Urinary bladder (tissue), 4 donors: ENCODE data around the gene CDH11. TPM values are rescaled to one million over a fixed set of nuclear protein-coding genes. Genes with fewer than 3 reads are reported as not detected.

Experiments used
- DNase-seq: peaks from one replicate; pipeline ENCODE4 v3.0.0-alpha.2; 2015; ENCODE audit errors: extremely low spot score
- H3K27ac ChIP-seq: one replicate; pipeline ENCODE4 v1.5.1; 2013; ENCODE audit warnings: low read depth, mild to moderate bottlenecking, moderate library complexity
- H3K36me3 ChIP-seq: one replicate; pipeline ENCODE4 v1.6.1; 2013; ENCODE audit warnings: mild to moderate bottlenecking, moderate library complexity; ENCODE audit not compliant: insufficient read depth
- H3K4me1 ChIP-seq: one replicate; pipeline ENCODE4 v1.6.1; 2013; ENCODE audit warnings: mild to moderate bottlenecking, moderate library complexity; ENCODE audit not compliant: insufficient read depth
- H3K4me3 ChIP-seq: one replicate; pipeline ENCODE4 v1.5.1; 2013; ENCODE audit warnings: low read depth, low read length
- WGBS: extraction: QIAGEN DNeasy Blood & Tissue Kit; methylation state at CpG from one replicate; pipeline ENCODE4 v1.1.7; 2013; 5-methylcytosine and 5-hydroxymethylcytosine counted together
- polyA plus RNA-seq: library from polyadenylated mRNA; stranded (reverse); fragments of 200-250 nt; gene quantifications from one replicate; pipeline ENCODE4 v1.2.3, GENCODE V29; 2013
- total RNA-seq: library from RNA; depleted of rRNA; stranded (reverse); fragments of >200 nt; gene quantifications from one replicate; pipeline ENCODE4 v1.2.3, GENCODE V29; 2014
- donor health status: healthy with polysubstance abuse.
- donor health status: healthy.

Gene CDH11
- total and polyA plus RNA-seq, 2 donors: 71.9 to 428 TPM

DNA sequence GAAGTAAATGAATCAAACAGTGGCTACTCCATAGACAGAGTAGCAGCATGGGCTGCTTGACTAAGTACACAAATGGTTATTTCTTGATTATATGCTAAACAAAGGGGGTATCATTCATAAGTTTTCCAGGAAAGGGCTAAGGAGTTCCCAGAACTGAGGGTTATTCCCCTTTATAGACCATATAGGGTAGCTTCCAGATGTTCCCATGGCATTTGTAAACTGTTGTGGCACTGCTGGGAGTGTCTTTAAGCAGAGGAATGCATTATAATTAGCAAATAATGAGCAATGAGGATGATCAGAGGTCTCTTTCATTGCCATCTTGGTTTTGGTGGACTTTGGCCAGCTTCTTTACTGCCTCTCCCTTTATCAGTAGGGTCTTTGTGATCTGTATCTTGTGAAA, 105.1 kb downstream of the CDH11 start:
- no peaks in the 10 kb centered on the region for H3K36me3 ChIP-seq
- no peak overlapping the region for H3K27ac ChIP-seq
- H3K4me1 ChIP-seq: no peaks in the 10 kb centered on the region
- no peak for DNase-seq
- H3K4me3 ChIP-seq: no peak overlapping the region

GRCh38 chr16:65015599-65015998, 106.3 kb downstream of the CDH11 start:
- H3K4me1 ChIP-seq: no peaks in the 10 kb centered on the region
- H3K36me3 ChIP-seq: no peaks in the 10 kb centered on the region
- no peak overlapping the region for H3K27ac ChIP-seq
- no peak for DNase-seq
- H3K4me3 ChIP-seq: no peak overlapping the region

DNA sequence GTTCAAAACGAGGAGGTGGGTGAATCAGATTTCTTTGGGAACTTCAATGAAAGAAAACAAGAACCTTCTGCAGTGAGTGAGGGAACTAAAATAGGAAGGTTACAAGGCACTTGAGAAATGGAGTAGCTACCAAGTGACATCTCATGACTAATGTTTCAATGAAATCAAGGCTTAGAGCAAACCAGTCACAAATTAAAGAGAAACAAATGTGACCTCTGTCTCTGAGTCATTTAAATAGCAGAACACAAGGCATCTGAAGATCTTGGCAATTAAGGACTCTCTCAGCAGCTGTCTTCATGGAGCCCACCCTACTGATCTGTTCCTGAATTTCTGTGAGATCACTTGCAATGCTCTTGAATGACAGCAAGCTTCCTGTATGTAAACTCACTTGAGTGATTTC, 109.5 kb downstream of the CDH11 start:
- WGBS: 47% methylated on average over 1 of the region's 1 CpG
- H3K36me3 ChIP-seq: no peaks in the 10 kb centered on the region
- no peak overlapping the region for H3K4me3 ChIP-seq
- H3K4me1 ChIP-seq: no peaks in the 10 kb centered on the region
- H3K27ac ChIP-seq: no peak overlapping the region
- DNase-seq: no peak

- WGBS: 30% methylated on average over 2 of the region's 2 CpGs
- H3K27ac ChIP-seq: no peak overlapping the region
- H3K36me3 ChIP-seq: no peaks in the 10 kb centered on the region
- DNase-seq: no peak
- H3K4me1 ChIP-seq: no peaks in the 10 kb centered on the region
- no peak overlapping the region for H3K4me3 ChIP-seq
These were observed 111.7 kb downstream of the CDH11 start for GRCh38 chr16:65010125-65010524.

DNA sequence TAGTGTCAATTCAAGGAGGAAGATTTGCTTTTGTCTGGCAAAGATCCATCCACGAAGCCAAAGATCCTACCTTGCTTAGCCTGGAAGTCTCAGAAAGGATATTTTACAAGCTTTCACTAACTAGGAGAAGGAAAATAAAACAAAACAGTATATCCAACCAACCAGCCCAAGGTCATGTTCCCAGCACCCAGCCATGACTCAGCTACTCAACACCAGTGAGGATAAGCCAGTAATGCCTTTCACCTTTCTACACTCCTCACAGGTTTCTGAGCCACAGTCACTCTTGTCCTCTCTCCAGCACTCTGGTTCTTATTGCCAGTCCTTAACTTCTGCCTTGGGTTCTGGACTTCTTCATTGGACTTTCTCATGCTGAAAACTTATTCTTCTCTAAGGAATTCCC, 116.2 kb downstream of the CDH11 start:
- Histone ChIP-seq H3K36me3 (peaks cover 3% of the 10 kb centered on the region), H3K4me3 (no peak overlapping the region), H3K4me1 (no peaks in the 10 kb centered on the region), H3K27ac (no peak overlapping the region)
- WGBS: 84% methylated on average over 1 of the region's 1 CpG
- no peak for DNase-seq

DNA sequence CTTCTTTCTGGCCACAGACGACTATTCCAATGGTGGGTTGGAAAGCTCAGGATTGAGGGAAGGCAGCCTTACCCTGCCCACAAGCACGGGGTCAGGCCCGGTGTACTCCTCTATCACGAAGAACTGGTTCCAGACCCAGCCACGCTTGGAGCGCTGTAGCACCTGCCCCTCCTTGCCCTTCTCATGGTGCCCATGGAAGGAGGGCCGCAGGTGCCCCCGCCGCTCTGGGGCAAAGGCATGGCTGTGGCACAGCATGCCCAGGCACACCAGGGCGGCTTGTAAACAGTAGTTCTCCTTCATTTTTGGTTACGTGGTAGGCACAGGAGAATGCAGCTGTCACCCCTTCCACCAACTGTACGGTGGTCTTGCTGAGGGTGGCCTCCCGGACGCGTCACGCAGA, 117.3 kb downstream of the CDH11 start:
- no peak for DNase-seq
- no peaks in the 10 kb centered on the region for H3K4me1 ChIP-seq
- H3K36me3 ChIP-seq: peaks cover 3% of the 10 kb centered on the region
- no peak overlapping the region for H3K4me3 ChIP-seq
- 96% methylated on average over 16 of the region's 16 CpGs for WGBS
- H3K27ac ChIP-seq: no peak overlapping the region

DNA sequence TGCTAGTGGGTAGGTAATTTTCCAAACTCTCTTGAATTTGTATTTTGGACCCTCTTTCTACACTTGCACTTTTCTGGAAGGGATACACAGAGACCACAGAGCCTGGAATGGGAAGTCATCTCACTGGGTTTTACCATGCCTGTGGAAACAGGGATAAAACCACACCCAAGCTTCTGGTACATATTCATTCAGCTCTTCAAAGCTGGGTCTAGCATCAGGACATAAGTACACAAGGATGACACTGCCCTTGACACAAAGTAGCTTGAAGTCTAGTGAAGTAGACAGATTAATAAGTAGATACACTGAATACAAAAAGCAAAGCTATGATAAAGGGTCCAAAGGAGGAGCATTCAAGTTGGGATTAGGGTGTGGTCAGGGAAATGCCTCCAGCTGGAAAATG, 118.2 kb downstream of the CDH11 start:
- no peak for DNase-seq
- Histone ChIP-seq H3K36me3 (peaks cover 3% of the 10 kb centered on the region), H3K4me3 (no peak overlapping the region), H3K4me1 (no peaks in the 10 kb centered on the region), H3K27ac (no peak overlapping the region)

DNA sequence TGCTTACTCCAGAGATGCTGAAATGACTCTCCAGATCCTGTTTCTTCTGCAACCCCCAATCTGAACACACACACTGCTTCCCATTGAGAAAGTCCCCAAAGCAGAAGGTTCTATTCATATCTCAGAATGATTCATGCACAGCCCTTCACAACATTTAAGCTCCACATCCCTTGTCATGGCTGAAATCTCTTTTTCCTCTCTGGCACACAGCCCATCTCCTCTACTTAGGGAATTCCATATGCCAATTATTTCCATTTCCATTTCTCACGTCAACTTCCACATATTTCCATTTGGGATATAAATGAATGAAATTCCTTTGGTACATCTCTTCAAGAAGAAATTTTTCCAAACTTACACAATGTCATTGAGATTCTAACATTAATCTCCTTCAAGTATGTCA, 119.6 kb downstream of the CDH11 start:
- WGBS: 61% methylated on average over 1 of the region's 1 CpG
- no peak for DNase-seq
- H3K27ac ChIP-seq: no peak overlapping the region
- no peaks in the 10 kb centered on the region for H3K4me1 ChIP-seq
- H3K36me3 ChIP-seq: peaks cover 3% of the 10 kb centered on the region
- H3K4me3 ChIP-seq: no peak overlapping the region

GRCh38 chr16:65000654-65001053, 121.2 kb downstream of the CDH11 start:
- no peak overlapping the region for H3K27ac ChIP-seq
- no peak for DNase-seq
- 98% methylated on average over 3 of the region's 3 CpGs for WGBS
- no peaks in the 10 kb centered on the region for H3K4me1 ChIP-seq
- H3K36me3 ChIP-seq: peaks cover 3% of the 10 kb centered on the region
- no peak overlapping the region for H3K4me3 ChIP-seq

DNA sequence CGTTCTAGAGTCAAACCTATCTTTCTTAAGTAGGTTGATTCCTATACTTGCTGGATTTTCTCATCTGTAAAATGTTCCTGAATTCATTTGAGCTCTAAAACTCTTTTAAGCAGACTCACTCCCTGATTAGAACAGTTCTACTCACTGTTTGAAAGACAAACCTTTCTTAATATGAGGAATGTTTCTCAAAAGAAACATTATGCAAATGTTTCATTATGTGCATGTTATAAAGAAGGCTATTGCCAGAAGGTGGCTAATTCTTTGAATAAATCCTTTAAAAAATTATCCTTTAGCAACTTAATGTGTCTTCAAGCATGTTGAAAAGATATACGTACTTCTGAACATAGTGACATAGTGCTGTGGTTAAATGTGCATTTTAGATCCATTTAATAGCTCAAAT, 124.1 kb downstream of the CDH11 start:
- Histone ChIP-seq H3K4me3 (no peak overlapping the region), H3K36me3 (no peaks in the 10 kb centered on the region), H3K27ac (no peak overlapping the region), H3K4me1 (no peaks in the 10 kb centered on the region)
- DNase-seq: no peak
- 84% methylated on average over 2 of the region's 2 CpGs for WGBS

GRCh38 chr16:64997121-64997520, 124.7 kb downstream of the CDH11 start:
- Histone ChIP-seq H3K27ac (no peak overlapping the region), H3K4me1 (no peaks in the 10 kb centered on the region), H3K36me3 (no peaks in the 10 kb centered on the region), H3K4me3 (no peak overlapping the region)
- DNase-seq: no peak
- WGBS: 96% methylated on average over 9 of the region's 9 CpGs

GRCh38 chr16:64996641-64997040, 125.2 kb downstream of the CDH11 start:
- Histone ChIP-seq H3K36me3 (no peaks in the 10 kb centered on the region), H3K4me1 (no peaks in the 10 kb centered on the region), H3K4me3 (no peak overlapping the region), H3K27ac (no peak overlapping the region)
- 87% methylated on average over 5 of the region's 5 CpGs for WGBS
- no peak for DNase-seq

DNA sequence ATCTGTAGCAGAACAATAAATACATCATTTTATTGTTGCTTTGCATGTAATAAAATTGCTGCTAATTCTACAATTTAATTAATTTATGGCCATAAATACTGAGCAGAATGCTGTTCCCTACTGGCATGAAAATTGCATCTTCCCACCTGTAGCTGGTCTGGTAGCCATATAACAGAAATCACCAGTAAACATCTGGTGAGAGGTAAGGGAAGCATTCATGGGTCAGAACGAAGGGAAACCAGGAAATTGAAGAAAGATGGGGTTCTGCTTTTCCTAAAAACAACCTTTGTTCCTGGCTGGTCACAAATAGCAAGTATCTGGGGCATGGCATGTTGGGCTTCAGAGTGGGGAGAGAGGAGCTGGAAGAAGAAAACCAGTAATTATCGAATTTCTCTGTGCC, 128.4 kb downstream of the CDH11 start:
- Histone ChIP-seq H3K4me1 (no peaks in the 10 kb centered on the region), H3K36me3 (no peaks in the 10 kb centered on the region), H3K4me3 (no peak overlapping the region), H3K27ac (no peak overlapping the region)
- DNase-seq: no peak
- 69% methylated on average over 2 of the region's 2 CpGs for WGBS

GRCh38 chr16:64991001-64991400, 130.9 kb downstream of the CDH11 start:
- 79% methylated on average over 1 of the region's 1 CpG for WGBS
- Histone ChIP-seq H3K4me1 (no peaks in the 10 kb centered on the region), H3K4me3 (no peak overlapping the region), H3K36me3 (no peaks in the 10 kb centered on the region), H3K27ac (no peak overlapping the region)
- DNase-seq: no peak

- WGBS: 78% methylated on average over 3 of the region's 3 CpGs
- Histone ChIP-seq H3K4me3 (no peak overlapping the region), H3K27ac (no peak overlapping the region), H3K36me3 (no peaks in the 10 kb centered on the region), H3K4me1 (no peaks in the 10 kb centered on the region)
- no peak for DNase-seq
These were observed 131.8 kb downstream of the CDH11 start for GRCh38 chr16:64990101-64990500.
